Lower leg skin (tissue), 4 donors: Measurements from ENCODE around the gene PNKP. TPM values are rescaled to one million over a fixed set of nuclear protein-coding genes. Genes with fewer than 3 reads are reported as not detected.

Experiments used
- DNase-seq, 2 donors: peaks; one replicate each; pipeline ENCODE4 v3.0.0-alpha.2; 2019; ENCODE audit warnings: low spot score in 2 of 2
- H3K4me3 ChIP-seq: fragments of 200-600 bp; sonication (generic); 2 replicates; pipeline ENCODE4 v1.5.1; 2017; ENCODE audit warnings: mild to moderate bottlenecking, low read depth; ENCODE audit not compliant: poor library complexity, severe bottlenecking
- POLR2A ChIP-seq, 2 donors: fragments of 450-650 bp; IDR thresholded peaks; one replicate each; pipeline ENCODE4 v1.6.1; 2016 to 2017; ENCODE audit warnings: antibody characterized with exemption in 2 of 2, mild to moderate bottlenecking in 1 of 2, moderate library complexity in 1 of 2
- WGBS, 2 donors: methylation state at CpG; one replicate each; pipeline ENCODE4 v1.1.5; 2018; 5-methylcytosine and 5-hydroxymethylcytosine counted together
- intact Hi-C: fragments of 100-400 bp; cut with DNase I; formaldehyde crosslinking; loops from one replicate; pipeline ENCODE4 v1.15.0; 2023; ENCODE audit warnings: low total_unique reads
- total RNA-seq, 4 donors: library from RNA; depleted of rRNA; stranded (reverse); fragments of >200 nt; gene quantifications; one replicate each; pipeline ENCODE4 v1.1.0, GENCODE V29; 2016
- TF ChIP-seq, protein P1 (sequence below), 3 donors: fragments of 450-650 bp; IDR thresholded peaks; one replicate each; pipeline ENCODE4 v1.5.1; 2016; ENCODE audit warnings: antibody characterized with exemption in 3 of 3, mild to moderate bottlenecking in 3 of 3, moderate library complexity in 2 of 3

PNKP gene
- total RNA-seq, 4 donors from 2014 or later: 29.3 to 49.7 (median 35.1) TPM

GRCh38 chr19:49875177-49875576, 7.8 kb upstream of the PNKP start:
- WGBS, 2 donors: 85 to 91% methylated on average over 4 of the region's 4 CpGs

GRCh38 chr19:49874503-49875157, 7.3 kb upstream of the PNKP start:
- DNase-seq: no peak
- TF ChIP-seq, protein P1, sequence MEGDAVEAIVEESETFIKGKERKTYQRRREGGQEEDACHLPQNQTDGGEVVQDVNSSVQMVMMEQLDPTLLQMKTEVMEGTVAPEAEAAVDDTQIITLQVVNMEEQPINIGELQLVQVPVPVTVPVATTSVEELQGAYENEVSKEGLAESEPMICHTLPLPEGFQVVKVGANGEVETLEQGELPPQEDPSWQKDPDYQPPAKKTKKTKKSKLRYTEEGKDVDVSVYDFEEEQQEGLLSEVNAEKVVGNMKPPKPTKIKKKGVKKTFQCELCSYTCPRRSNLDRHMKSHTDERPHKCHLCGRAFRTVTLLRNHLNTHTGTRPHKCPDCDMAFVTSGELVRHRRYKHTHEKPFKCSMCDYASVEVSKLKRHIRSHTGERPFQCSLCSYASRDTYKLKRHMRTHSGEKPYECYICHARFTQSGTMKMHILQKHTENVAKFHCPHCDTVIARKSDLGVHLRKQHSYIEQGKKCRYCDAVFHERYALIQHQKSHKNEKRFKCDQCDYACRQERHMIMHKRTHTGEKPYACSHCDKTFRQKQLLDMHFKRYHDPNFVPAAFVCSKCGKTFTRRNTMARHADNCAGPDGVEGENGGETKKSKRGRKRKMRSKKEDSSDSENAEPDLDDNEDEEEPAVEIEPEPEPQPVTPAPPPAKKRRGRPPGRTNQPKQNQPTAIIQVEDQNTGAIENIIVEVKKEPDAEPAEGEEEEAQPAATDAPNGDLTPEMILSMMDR (IDR thresholded peaks at IDR 0.05): no peak
- TF ChIP-seq POLR2A (IDR thresholded peaks at IDR 0.05): no peak
- no peak overlapping the region for H3K4me3 ChIP-seq
- WGBS, 2 donors: 87 to 95% methylated on average over 11 of the region's 11 CpGs
- intact Hi-C loops: no loop called here

More at GRCh38 chr19:49875177-49875576, 7.8 kb upstream of the PNKP start:
- intact Hi-C loops: no loop called here
- no peak for TF ChIP-seq POLR2A (IDR thresholded peaks at IDR 0.05)
- TF ChIP-seq, protein P1 (IDR thresholded peaks at IDR 0.05): no peak
- no peak for DNase-seq
- no peak overlapping the region for H3K4me3 ChIP-seq

DNA sequence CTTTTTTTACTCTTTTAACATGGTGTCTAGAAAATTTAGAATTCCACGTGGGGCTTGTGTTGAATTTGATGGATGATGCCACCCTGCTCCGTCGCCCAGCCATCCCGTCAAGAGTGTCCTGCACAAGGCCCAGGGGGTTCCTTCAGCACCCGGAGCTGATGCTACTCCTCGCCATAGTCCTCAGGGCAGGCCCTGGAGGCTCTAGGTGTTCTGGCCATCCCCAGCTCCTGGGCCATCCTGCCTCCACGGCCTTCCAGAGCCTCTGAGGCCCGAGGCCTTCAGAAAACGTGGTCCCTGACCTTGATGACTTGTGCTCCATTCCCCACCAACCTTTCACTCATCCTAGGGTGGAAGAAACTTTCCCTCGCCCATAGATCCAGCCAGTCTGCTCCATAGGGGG, 6.5 kb upstream of the PNKP start:
- intact Hi-C loops: no loop called here
- 83 to 87% methylated on average over 10 of the region's 10 CpGs for WGBS, 2 donors
- no peak overlapping the region for H3K4me3 ChIP-seq
- DNase-seq: no peak
- TF ChIP-seq, protein P1 (IDR thresholded peaks at IDR 0.05): no peak
- no peak for TF ChIP-seq POLR2A (IDR thresholded peaks at IDR 0.05)

GRCh38 chr19:49873129-49873521, 5.7 kb upstream of the PNKP start:
- no peak overlapping the region for H3K4me3 ChIP-seq
- TF ChIP-seq, protein P1 (IDR thresholded peaks at IDR 0.05): no peak
- TF ChIP-seq POLR2A (IDR thresholded peaks at IDR 0.05): no peak
- DNase-seq: no peak
- 86 to 89% methylated on average over 25 to 29 of the region's 29 CpGs for WGBS, 2 donors
- intact Hi-C loops: no loop called here

- WGBS, 2 donors: 82 to 84% methylated on average over 26 to 27 of the region's 27 CpGs
- H3K4me3 ChIP-seq: no peak overlapping the region
- DNase-seq: no peak
- TF ChIP-seq, protein P1 (IDR thresholded peaks at IDR 0.05): no peak
- TF ChIP-seq POLR2A (IDR thresholded peaks at IDR 0.05): no peak
- intact Hi-C loops: no loop called here
Observed at GRCh38 chr19:49872245-49873128, 5.1 kb upstream of the PNKP start.
